SK-N-SH (cell line): ENCODE measurements around the gene ACIN1. TPM values are rescaled to one million over a fixed set of nuclear protein-coding genes. Genes with fewer than 3 reads are reported as not detected.

ENCODE experiments used
- CTCF ChIA-PET: fragments of 300-600, 350-600 bp; formaldehyde crosslinking; extraction: SDS; loops from one replicate; lab custom pipeline; 2021; lab: Yijun Ruan, JAX
- POLR2A ChIA-PET: fragments of 350-600 bp; sonication (Branson Sonifier 250); formaldehyde crosslinking; extraction: SDS; loops from one replicate; lab custom pipeline; 2020; ENCODE audit warnings: antibody characterized with exemption, inconsistent platforms; lab: Yijun Ruan, JAX
- DNase-seq: peaks from one replicate; pipeline ENCODE4 v3.0.0; 2012
- H2AFZ ChIP-seq: fragments of 200-600 bp; sonication (generic); 2 replicates; pipeline ENCODE4 v1.8.1; 2016; ENCODE audit warnings: antibody characterized with exemption, mild to moderate bottlenecking, low read depth
- H3F3A ChIP-seq: fragments of 200-600 bp; sonication (generic); replicated peaks from 2 replicates; pipeline ENCODE3; 2016; ENCODE audit warnings: antibody characterized with exemption, mild to moderate bottlenecking; ENCODE audit not compliant: insufficient read depth
- H3K27ac ChIP-seq, 2 experiments: fragments of 200-500 bp in 1 of 2; fragments of 200-600 bp in 1 of 2; sonication (Bioruptor generic) in 1 of 2; sonication (generic), shearing (Covaris generic) in 1 of 2; 2 replicates each; pipeline versions ENCODE4 v1.5.1 to v1.6.1; 2014 to 2016; ENCODE audit warnings: low read depth in 2 of 2, inconsistent platforms in 1 of 2, low read length in 1 of 2, mild to moderate bottlenecking in 1 of 2, mixed read lengths in 1 of 2
- H3K27me3 ChIP-seq: fragments of 200-600 bp; sonication (generic), shearing (Covaris generic); 2 replicates; pipeline ENCODE4 v1.6.1; 2016; ENCODE audit warnings: mixed run types; ENCODE audit not compliant: insufficient read depth
- H3K36me3 ChIP-seq, 2 experiments: fragments of 200-500 bp in 1 of 2; fragments of 200-600 bp in 1 of 2; sonication (Bioruptor generic) in 1 of 2; sonication (generic) in 1 of 2; replicated peaks in 1 of 2; 2 replicates each; pipeline versions ENCODE3 to v1.5.1; 2014 to 2016; ENCODE audit warnings: low read length in 1 of 2, mild to moderate bottlenecking in 1 of 2; ENCODE audit not compliant: insufficient read depth in 2 of 2, control insufficient read depth in 1 of 2
- H3K4me1 ChIP-seq, 2 experiments: fragments of 200-500 bp in 1 of 2; fragments of 200-600 bp in 1 of 2; sonication (Bioruptor generic) in 1 of 2; sonication (generic), shearing (Covaris generic) in 1 of 2; 2 replicates each; pipeline versions ENCODE4 v1.5.1 to v1.6.1; 2014 to 2016; ENCODE audit warnings: low read depth in 1 of 2, low read length in 1 of 2, mixed run types in 1 of 2; ENCODE audit not compliant: insufficient read depth in 2 of 2, control insufficient read depth in 1 of 2
- H3K4me2 ChIP-seq: fragments of 200-600 bp; sonication (generic), shearing (Covaris generic); 2 replicates; pipeline ENCODE4 v1.6.1; 2017; ENCODE audit warnings: mixed run types
- H3K4me3 ChIP-seq, 2 experiments: fragments of 200-500 bp in 1 of 2; fragments of 200-600 bp in 1 of 2; sonication (Bioruptor generic) in 1 of 2; sonication (generic), shearing (Covaris generic) in 1 of 2; 2 replicates each; pipeline versions ENCODE4 v1.5.1 to v1.8.1; 2014 to 2016; ENCODE audit warnings: low read depth in 2 of 2, inconsistent platforms in 1 of 2, low read length in 1 of 2, mild to moderate bottlenecking in 1 of 2, mixed read lengths in 1 of 2, moderate library complexity in 1 of 2
- H3K79me2 ChIP-seq: fragments of 200-600 bp; sonication (generic); 2 replicates; pipeline ENCODE4 v1.8.1; 2017; ENCODE audit warnings: mild to moderate bottlenecking; ENCODE audit not compliant: insufficient read depth
- H3K9ac ChIP-seq: fragments of 200-600 bp; sonication (generic); 2 replicates; pipeline ENCODE4 v1.6.1; 2017; ENCODE audit warnings: mixed run types
- H3K9me2 ChIP-seq: fragments of 200-600 bp; sonication (generic); 2 replicates; pipeline ENCODE4 v1.6.1; 2017; ENCODE audit warnings: mixed run types
- H3K9me3 ChIP-seq: fragments of 200-600 bp; sonication (generic); 2 replicates; pipeline ENCODE4 v1.6.1; 2017; ENCODE audit warnings: mixed run types, mild to moderate bottlenecking, moderate library complexity
- H4K20me1 ChIP-seq: fragments of 200-600 bp; sonication (generic); 2 replicates; pipeline ENCODE4 v1.6.1; 2017; ENCODE audit warnings: mild to moderate bottlenecking, mixed run types; ENCODE audit not compliant: insufficient read depth
- ELF1 ChIP-seq: IDR thresholded peaks from 2 replicates; pipeline ENCODE4 v1.4.0; 2012
- EP300 ChIP-seq, 2 experiments: IDR thresholded peaks; 2 replicates each; pipeline versions ENCODE4 v1.4.0 to v1.6.1; 2012; ENCODE audit warnings: borderline replicate concordance in 1 of 2, low read depth in 1 of 2, low read length in 1 of 2
- EZH2phosphoT487 ChIP-seq: fragments of 200-600 bp; sonication (generic); IDR thresholded peaks from 2 replicates; pipeline ENCODE4 v1.6.1; 2017; ENCODE audit warnings: low read depth, mixed run types, mild to moderate bottlenecking, antibody characterized with exemption, moderate library complexity, borderline replicate concordance
- FOSL2 ChIP-seq: IDR thresholded peaks from 2 replicates; pipeline ENCODE4 v1.4.0; 2012; ENCODE audit warnings: low read depth, mild to moderate bottlenecking, moderate library complexity, borderline replicate concordance
- JUND ChIP-seq: IDR thresholded peaks from 2 replicates; pipeline ENCODE4 v1.4.0; 2012
- MXI1 ChIP-seq: IDR thresholded peaks from 2 replicates; pipeline ENCODE4 v1.6.1; 2012; ENCODE audit warnings: mild to moderate bottlenecking, low read depth, low read length, improper control_type of control experiment
- NFIC ChIP-seq: IDR thresholded peaks from 2 replicates; pipeline ENCODE4 v1.4.0; 2012; ENCODE audit warnings: borderline replicate concordance
- RAD21 ChIP-seq: IDR thresholded peaks from 2 replicates; pipeline ENCODE4 v1.6.1; 2012; ENCODE audit warnings: mild to moderate bottlenecking, low read length
- RXRA ChIP-seq: IDR thresholded peaks from 2 replicates; pipeline ENCODE4 v1.4.0; 2012; ENCODE audit warnings: low read depth, mild to moderate bottlenecking, borderline replicate concordance
- SMC3 ChIP-seq: IDR thresholded peaks from 2 replicates; pipeline ENCODE4 v1.6.1; 2012; ENCODE audit warnings: low read depth, low read length, improper control_type of control experiment
- TEAD4 ChIP-seq: IDR thresholded peaks from 2 replicates; pipeline ENCODE4 v1.4.0; 2012; ENCODE audit warnings: mild to moderate bottlenecking, borderline replicate concordance; ENCODE audit not compliant: insufficient read depth
- WGBS: methylation state at CpG from one replicate; pipeline ENCODE4 v1.1.6; 2017; ENCODE audit warnings: low lambda C conversion rate; 5-methylcytosine and 5-hydroxymethylcytosine counted together
- polyA plus RNA-seq, 3 experiments: library from polyadenylated mRNA; depleted of rRNA; stranded (reverse); fragments of >200 nt; gene quantifications; 2 replicates each; pipeline ENCODE4 v1.2.3, GENCODE V29; 2012
- TF ChIP-seq, protein P1 (sequence below): IDR thresholded peaks from 2 replicates; pipeline ENCODE4 v1.6.1; 2012; ENCODE audit warnings: mild to moderate bottlenecking, low read depth, low read length, moderate library complexity
- TF ChIP-seq, protein P2 (sequence below): IDR thresholded peaks from 2 replicates; pipeline ENCODE4 v1.4.0; 2012; ENCODE audit warnings: low read depth, borderline replicate concordance
- TF ChIP-seq, protein P3 (sequence below): IDR thresholded peaks from 2 replicates; pipeline ENCODE4; 2012

ACIN1 gene
- polyA plus RNA-seq, 1 of the 3 experiments (the other 2 are of a cell fraction) = 159 TPM

DNA sequence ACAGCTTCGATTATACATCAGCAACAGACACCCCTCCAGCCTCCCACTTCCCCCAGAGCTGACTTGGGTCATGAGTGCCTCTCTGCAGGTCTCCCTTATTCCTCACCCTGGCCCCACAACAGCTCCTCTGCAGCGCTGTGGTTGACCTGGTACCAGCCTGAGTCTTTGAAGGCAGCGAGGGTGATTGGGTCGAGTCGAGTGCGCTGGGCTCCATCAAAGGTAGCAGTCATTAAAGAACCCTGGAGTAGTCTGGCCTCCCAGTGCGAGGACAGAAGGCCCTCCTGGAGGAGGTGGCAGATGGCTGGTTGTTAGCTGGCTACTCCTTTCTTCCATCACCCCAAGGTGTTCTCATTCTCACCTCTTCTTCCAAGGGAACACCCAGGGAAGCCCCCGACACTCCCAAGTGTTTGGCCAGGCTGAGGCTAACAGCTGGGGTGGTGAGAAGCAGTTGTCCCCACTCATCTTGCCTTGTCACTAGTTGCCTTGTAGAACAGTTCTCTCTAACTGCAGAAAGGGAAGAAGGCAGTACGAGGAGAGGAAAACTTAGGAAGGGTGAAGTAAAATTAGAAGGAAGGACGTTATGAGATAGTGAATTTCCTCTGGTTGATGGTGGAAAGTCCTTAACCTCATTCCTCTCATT lies 7.2 kb upstream of the ACIN1 start:
- whole genome bisulfite sequencing = 79% methylated on average over 9 of the region's 10 CpGs

DNA sequence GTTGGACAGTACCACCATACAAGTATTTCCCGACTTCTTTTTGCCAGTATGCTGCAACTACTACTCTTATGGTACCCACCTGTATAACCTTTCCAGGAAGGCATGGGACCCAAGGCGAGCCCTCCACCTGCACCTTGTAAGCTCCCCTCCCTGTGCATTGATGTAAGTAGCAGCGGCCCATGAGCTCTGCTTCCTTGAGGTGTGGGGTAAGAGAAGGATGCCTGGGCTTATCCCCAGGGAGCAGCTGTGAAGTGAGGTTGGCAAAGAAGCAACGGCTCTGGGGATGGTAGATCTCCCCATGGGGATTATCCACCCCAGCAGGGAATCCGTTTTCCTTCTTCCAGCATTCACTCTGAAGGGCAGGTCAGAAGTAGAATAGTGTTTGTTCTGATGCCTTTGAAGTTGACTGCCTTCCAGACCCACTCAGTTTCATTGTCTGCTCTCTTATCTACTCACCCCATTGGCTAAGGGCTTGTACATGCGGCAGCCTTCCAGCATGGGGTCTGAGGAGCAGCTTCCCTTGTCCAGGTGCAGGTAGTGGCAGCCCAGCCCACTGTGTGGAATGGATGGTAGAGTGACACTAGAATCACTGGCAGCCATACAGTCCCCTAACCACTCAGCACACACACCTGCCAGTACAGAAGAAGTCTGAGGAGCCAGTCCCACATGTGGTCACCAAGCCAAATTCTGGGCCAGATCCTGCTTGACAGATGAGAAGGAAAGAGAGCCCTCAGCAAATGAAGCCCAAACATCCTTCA lies 6.5 kb upstream of the ACIN1 start:
- Histone ChIP-seq H3K9me2 (no peaks in the 10 kb centered on the region), H3K79me2 (peaks cover 28% of the 10 kb centered on the region), H3K9ac (no peak overlapping the region), H3F3A (no peaks in the 10 kb centered on the region), H3K9me3 (no peaks in the 10 kb centered on the region), H3K4me1 (peaks cover 3 to 13% of the 10 kb centered on the region in 2 experiments; a peak in 2 of 4 replicates), H3K36me3 (peaks cover 20 to 22% of the 10 kb centered on the region in 2 experiments), H3K4me3 (no peak overlapping the region), H2AFZ (no peak overlapping the region), H3K27ac (no peak overlapping the region), H3K27me3 (no peaks in the 10 kb centered on the region), H3K4me2 (no peak overlapping the region), H4K20me1 (peaks cover 32% of the 10 kb centered on the region)
- ChIA-PET CTCF (interaction anchor here (0.7 to 2.4 kb wide), 4 partner anchors 20 to 86 kb away, joined by 3 to 19 read pairs (median 3); no protein-coding TSS in a partner anchor), POLR2A (no interaction called here)
- no peak for DNase-seq
- 82% methylated on average over 6 of the region's 6 CpGs for WGBS
- no peak for TF ChIP-seq FOSL2
- no peak for TF ChIP-seq ELF1
- no peak for TF ChIP-seq EZH2phosphoT487
- TF ChIP-seq, protein P1, sequence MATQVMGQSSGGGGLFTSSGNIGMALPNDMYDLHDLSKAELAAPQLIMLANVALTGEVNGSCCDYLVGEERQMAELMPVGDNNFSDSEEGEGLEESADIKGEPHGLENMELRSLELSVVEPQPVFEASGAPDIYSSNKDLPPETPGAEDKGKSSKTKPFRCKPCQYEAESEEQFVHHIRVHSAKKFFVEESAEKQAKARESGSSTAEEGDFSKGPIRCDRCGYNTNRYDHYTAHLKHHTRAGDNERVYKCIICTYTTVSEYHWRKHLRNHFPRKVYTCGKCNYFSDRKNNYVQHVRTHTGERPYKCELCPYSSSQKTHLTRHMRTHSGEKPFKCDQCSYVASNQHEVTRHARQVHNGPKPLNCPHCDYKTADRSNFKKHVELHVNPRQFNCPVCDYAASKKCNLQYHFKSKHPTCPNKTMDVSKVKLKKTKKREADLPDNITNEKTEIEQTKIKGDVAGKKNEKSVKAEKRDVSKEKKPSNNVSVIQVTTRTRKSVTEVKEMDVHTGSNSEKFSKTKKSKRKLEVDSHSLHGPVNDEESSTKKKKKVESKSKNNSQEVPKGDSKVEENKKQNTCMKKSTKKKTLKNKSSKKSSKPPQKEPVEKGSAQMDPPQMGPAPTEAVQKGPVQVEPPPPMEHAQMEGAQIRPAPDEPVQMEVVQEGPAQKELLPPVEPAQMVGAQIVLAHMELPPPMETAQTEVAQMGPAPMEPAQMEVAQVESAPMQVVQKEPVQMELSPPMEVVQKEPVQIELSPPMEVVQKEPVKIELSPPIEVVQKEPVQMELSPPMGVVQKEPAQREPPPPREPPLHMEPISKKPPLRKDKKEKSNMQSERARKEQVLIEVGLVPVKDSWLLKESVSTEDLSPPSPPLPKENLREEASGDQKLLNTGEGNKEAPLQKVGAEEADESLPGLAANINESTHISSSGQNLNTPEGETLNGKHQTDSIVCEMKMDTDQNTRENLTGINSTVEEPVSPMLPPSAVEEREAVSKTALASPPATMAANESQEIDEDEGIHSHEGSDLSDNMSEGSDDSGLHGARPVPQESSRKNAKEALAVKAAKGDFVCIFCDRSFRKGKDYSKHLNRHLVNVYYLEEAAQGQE = no peak
- no peak for TF ChIP-seq RAD21
- no peak for TF ChIP-seq TEAD4
- no peak for TF ChIP-seq NFIC
- no peak for TF ChIP-seq EP300 (IDR thresholded peaks at IDR 0.05; ENCODE audit: borderline replicate concordance in 1 of 2, low read depth in 1 of 2, low read length in 1 of 2)
- no peak for TF ChIP-seq MXI1
- TF ChIP-seq SMC3 = no peak
- no peak for TF ChIP-seq RXRA
- TF ChIP-seq, protein P2, sequence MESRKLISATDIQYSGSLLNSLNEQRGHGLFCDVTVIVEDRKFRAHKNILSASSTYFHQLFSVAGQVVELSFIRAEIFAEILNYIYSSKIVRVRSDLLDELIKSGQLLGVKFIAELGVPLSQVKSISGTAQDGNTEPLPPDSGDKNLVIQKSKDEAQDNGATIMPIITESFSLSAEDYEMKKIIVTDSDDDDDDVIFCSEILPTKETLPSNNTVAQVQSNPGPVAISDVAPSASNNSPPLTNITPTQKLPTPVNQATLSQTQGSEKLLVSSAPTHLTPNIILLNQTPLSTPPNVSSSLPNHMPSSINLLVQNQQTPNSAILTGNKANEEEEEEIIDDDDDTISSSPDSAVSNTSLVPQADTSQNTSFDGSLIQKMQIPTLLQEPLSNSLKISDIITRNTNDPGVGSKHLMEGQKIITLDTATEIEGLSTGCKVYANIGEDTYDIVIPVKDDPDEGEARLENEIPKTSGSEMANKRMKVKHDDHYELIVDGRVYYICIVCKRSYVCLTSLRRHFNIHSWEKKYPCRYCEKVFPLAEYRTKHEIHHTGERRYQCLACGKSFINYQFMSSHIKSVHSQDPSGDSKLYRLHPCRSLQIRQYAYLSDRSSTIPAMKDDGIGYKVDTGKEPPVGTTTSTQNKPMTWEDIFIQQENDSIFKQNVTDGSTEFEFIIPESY = no peak
- TF ChIP-seq, protein P3, sequence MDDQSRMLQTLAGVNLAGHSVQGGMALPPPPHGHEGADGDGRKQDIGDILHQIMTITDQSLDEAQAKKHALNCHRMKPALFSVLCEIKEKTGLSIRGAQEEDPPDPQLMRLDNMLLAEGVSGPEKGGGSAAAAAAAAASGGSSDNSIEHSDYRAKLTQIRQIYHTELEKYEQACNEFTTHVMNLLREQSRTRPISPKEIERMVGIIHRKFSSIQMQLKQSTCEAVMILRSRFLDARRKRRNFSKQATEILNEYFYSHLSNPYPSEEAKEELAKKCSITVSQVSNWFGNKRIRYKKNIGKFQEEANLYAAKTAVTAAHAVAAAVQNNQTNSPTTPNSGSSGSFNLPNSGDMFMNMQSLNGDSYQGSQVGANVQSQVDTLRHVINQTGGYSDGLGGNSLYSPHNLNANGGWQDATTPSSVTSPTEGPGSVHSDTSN = no peak

More for the DNA sequence above, 7.2 kb upstream of the ACIN1 start:
- no peak for DNase-seq
- CTCF ChIA-PET = interaction anchor here (0.9 to 2.4 kb wide), 3 partner anchors 19 to 33 kb away, joined by 3 to 19 read pairs (median 3); no protein-coding TSS in a partner anchor
- Histone ChIP-seq H3K27me3 (no peaks in the 10 kb centered on the region), H3K79me2 (peaks cover 21% of the 10 kb centered on the region), H3K9me3 (no peaks in the 10 kb centered on the region), H3K9ac (no peak overlapping the region), H3K4me1 (peaks cover 0 to 6% of the 10 kb centered on the region in 2 experiments; a peak in 2 of 4 replicates), H3K27ac (no peak overlapping the region), H2AFZ (no peak overlapping the region), H3K36me3 (peaks cover 14 to 21% of the 10 kb centered on the region in 2 experiments), H3F3A (no peaks in the 10 kb centered on the region), H3K9me2 (no peaks in the 10 kb centered on the region), H3K4me3 (no peak overlapping the region), H4K20me1 (peaks cover 26% of the 10 kb centered on the region; the same call in 1 of the 2 replicates), H3K4me2 (no peak overlapping the region)
- TF ChIP-seq JUND = no peak
- POLR2A ChIA-PET = no interaction called here
